Measurements from ENCODE around the gene LY6G6D.
A peak's percentile ranks its signal among the peaks of the same experiment; 100 is the strongest.

LY6G6D gene

GRCh38 chr6:31713465-31713864, 1.7 kb upstream of the LY6G6D start:
- DNase-seq = no peak
- in situ Hi-C loops (cut with MboI; ENCODE audit: low pct_unique_long_range_greater_than_20kb, low sequenced_read_pairs) = no loop called here

GRCh38 chr6:31713991-31714684, 1.0 kb upstream of the LY6G6D start:
- in situ Hi-C loops (cut with MboI; ENCODE audit: low pct_unique_long_range_greater_than_20kb, low sequenced_read_pairs) = no loop called here
- no peak for DNase-seq

- DNase-seq = no peak
- in situ Hi-C loops (cut with MboI; ENCODE audit: low pct_unique_long_range_greater_than_20kb, low sequenced_read_pairs) = no loop called here
Observed at GRCh38 chr6:31717499-31718222, 2.5 kb downstream of the LY6G6D start.

GRCh38 chr6:31718265-31718664, 3.1 kb downstream of the LY6G6D start:
- no peak for DNase-seq
- in situ Hi-C loops (cut with MboI; ENCODE audit: low pct_unique_long_range_greater_than_20kb, low sequenced_read_pairs) = no loop called here

GRCh38 chr6:31719001-31719400, 3.9 kb downstream of the LY6G6D start:
- in situ Hi-C loops (cut with MboI; ENCODE audit: low pct_unique_long_range_greater_than_20kb, low sequenced_read_pairs) = no loop called here
- no peak for DNase-seq

GRCh38 chr6:31720196-31720770, 5.1 kb downstream of the LY6G6D start:
- DNase-seq = no peak
- in situ Hi-C loops (cut with MboI; ENCODE audit: low pct_unique_long_range_greater_than_20kb, low sequenced_read_pairs) = no loop called here

- in situ Hi-C loops (cut with MboI; ENCODE audit: low pct_unique_long_range_greater_than_20kb, low sequenced_read_pairs) = no loop called here
- no peak for DNase-seq
Observed at GRCh38 chr6:31721351-31722020, 6.3 kb downstream of the LY6G6D start, which contains the start of gene LY6G6C. LY6G6C (minus strand) TSS chr6:31721746; CDS start chr6:31721679, 67 bp downstream.

GRCh38 chr6:31722173-31722572, 7.0 kb downstream of the LY6G6D start:
- no peak for DNase-seq
- in situ Hi-C loops (cut with MboI; ENCODE audit: low pct_unique_long_range_greater_than_20kb, low sequenced_read_pairs) = no loop called here

GRCh38 chr6:31723245-31723979, 8.3 kb downstream of the LY6G6D start, which contains the start of gene MPIG6B:
MPIG6B (plus strand) TSS chr6:31723373; CDS start chr6:31723384, 11 bp downstream.
- in situ Hi-C loops (cut with MboI; ENCODE audit: low pct_unique_long_range_greater_than_20kb, low sequenced_read_pairs) = no loop called here
- no peak for DNase-seq

- DNase-seq = no peak
- in situ Hi-C loops (cut with MboI; ENCODE audit: low pct_unique_long_range_greater_than_20kb, low sequenced_read_pairs) = no loop called here
Observed at GRCh38 chr6:31723980-31724691, 9.0 kb downstream of the LY6G6D start.

- peak; percentile 86 for DNase-seq
- in situ Hi-C loops (cut with MboI; ENCODE audit: low pct_unique_long_range_greater_than_20kb, low sequenced_read_pairs) = no loop called here
Observed at GRCh38 chr6:31725502-31726350, 10.6 kb downstream of the LY6G6D start.

GRCh38 chr6:31727034-31727716, 12.0 kb downstream of the LY6G6D start:
- DNase-seq = peak; percentile 27
- in situ Hi-C loops (cut with MboI; ENCODE audit: low pct_unique_long_range_greater_than_20kb, low sequenced_read_pairs) = no loop called here

- in situ Hi-C loops (cut with MboI; ENCODE audit: low pct_unique_long_range_greater_than_20kb, low sequenced_read_pairs) = no loop called here
- DNase-seq = peak; percentile 91
Observed at GRCh38 chr6:31727717-31728671, 12.8 kb downstream of the LY6G6D start.

- DNase-seq = no peak
- in situ Hi-C loops (cut with MboI; ENCODE audit: low pct_unique_long_range_greater_than_20kb, low sequenced_read_pairs) = no loop called here
Observed at GRCh38 chr6:31728767-31729514, 13.8 kb downstream of the LY6G6D start, which contains the start of gene DDAH2. DDAH2 (minus strand) TSS chr6:31729299; CDS start chr6:31729161, 138 bp downstream.

GRCh38 chr6:31729515-31729978, 14.4 kb downstream of the LY6G6D start:
- in situ Hi-C loops (cut with MboI; ENCODE audit: low pct_unique_long_range_greater_than_20kb, low sequenced_read_pairs) = no loop called here
- DNase-seq = peak; percentile 92
